Cardiac septum (tissue), 1 donor: Measurements from ENCODE around the gene SYT2. TPM values are rescaled to one million over a fixed set of nuclear protein-coding genes. Genes with fewer than 3 reads are reported as not detected.

Source experiments
- DNase-seq: peaks from one replicate; pipeline ENCODE4 v3.0.0-alpha.2; 2020; ENCODE audit warnings: low spot score
- intact Hi-C: fragments of 100-400 bp; cut with DNase I; formaldehyde crosslinking; loops from one replicate; pipeline ENCODE4 v1.14.0; 2022
- total RNA-seq: library from RNA; stranded (reverse); fragmentation: NEBNext Ultra II Directional; extraction: Animal tissue kit (Norgen Biotek cat#: 25700); gene quantifications from one replicate; pipeline ENCODE4 v1.2.1, GENCODE V29; 2021
- donor health status: DM: no; HTN: no; CAD: no.

SYT2 gene
- total RNA-seq, 1 donor from 2014 or later, result not detected

DNA sequence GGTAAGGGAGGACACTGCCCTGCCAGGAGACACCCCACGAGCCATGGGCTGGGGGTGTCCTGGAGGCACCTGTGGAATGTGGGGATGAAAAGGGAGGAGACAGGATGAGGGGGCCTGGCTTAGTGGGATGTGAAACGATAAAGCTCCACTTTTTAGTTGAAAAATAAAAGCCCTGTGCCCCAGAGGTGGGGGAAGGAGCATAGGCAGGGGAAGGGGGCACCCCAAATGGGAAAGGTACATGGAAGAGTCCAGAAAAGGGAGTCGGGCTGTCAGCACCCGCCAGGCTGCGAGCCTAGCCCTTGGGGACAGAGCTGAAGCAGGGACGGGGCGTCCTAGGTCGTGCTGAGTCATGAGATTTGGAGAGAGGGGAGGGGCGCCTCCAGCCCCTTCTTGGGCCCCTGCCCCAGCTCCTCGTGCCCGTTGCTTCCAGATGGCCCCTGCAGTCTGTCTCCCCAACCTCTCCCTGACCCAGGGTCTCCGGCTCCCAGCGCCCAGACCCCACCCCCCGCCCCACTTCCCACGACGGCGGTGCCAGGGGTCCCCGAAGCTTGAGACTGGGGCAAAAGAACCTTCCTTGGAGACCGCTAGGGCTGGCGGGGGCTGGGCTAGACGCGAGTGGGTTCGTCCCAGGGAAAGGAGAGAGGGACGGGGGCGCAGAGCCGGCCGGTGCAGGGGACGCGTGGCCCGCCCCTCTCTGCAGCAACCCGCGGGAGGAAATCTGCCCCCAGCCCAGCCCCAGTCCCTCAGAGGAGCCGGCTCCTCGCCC is 795 bp downstream of the SYT2 start:
- no peak for DNase-seq
- intact Hi-C loops, result loop anchor here (10.0 kb wide), 2 partner anchors 205 to 245 kb away; no protein-coding TSS in a partner anchor

DNA sequence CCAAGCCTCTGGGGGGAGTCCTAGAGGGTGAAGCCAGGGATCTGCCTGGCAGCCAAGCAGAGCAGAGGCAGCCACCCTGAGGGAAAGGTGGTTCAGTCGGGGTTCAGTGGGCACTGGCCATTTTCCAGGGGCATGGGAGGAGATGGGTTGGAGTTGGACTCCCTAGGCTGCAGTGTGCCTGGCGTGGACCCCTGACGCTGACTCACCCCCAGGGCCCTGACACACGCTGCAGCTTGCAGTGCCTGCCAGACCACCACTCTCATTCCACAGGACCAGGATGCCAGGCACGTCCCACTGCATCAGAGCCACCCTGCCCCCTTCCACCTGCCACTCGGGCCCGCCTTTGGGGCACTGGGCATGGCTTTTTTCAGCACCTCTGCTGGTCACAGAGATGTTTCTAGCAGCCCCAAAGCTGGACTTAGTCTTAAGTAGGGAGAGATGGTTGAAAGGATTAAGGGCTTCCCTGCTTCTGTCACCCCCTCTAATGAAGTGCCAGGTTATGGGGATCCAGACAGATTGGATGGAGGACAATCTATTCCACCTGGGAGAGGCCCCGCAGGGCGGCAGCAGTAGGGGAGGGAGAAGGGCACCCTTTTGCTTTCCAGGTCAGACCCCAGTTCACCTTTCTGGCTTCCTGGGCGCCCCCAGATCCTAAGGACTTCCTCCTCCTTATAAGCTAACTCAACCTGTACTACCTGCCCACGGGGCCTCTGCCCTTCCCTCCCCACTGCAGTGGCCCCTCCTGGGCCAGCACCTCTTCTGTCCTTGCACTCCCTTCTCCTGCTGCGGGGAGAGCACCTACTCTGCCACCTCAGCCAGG is 1.6 kb downstream of the SYT2 start:
- intact Hi-C loops, result no loop called here
- no peak for DNase-seq

DNA sequence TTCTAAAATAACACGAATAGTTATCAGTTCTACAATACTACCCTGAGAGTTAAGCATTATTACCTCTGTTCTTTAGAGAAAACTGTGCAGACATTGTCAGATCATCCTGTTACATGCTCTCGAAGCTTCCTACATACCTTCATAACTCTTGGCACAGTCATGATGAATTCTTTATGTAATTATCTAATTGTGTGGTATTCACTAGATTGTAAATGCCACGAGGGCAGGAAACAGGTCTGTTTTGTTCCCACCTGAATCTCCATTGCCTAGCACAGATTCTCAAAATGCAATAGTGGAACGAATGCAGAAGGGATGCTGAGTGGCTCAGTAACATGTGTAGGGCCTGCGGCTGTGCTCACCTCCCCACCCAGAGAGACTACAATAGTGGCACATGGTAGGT is 3.4 kb downstream of the SYT2 start:
- intact Hi-C loops, result no loop called here

DNA sequence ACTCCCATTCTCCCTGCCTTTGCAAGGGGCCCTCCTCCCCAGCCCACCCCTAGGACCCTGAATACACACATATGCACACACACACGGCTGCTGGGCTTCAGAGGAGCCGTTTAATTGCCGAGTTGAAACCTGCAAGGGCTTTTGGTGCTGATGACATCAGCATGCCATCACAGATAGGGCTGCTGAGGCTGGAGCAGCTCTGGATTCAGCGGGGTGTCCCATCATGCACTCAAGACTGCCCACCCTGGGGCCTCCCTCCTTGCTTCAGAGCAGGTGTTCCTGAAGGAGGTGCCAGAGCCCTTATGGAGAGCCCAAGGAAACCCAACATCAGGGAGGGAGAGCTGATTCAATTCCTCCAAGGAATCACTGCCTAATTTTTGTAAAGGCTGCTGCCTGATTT is 5.7 kb downstream of the SYT2 start:
- no peak for DNase-seq
- intact Hi-C loops, result no loop called here

More for the DNA sequence above, 3.4 kb downstream of the SYT2 start:
- no peak for DNase-seq

DNA sequence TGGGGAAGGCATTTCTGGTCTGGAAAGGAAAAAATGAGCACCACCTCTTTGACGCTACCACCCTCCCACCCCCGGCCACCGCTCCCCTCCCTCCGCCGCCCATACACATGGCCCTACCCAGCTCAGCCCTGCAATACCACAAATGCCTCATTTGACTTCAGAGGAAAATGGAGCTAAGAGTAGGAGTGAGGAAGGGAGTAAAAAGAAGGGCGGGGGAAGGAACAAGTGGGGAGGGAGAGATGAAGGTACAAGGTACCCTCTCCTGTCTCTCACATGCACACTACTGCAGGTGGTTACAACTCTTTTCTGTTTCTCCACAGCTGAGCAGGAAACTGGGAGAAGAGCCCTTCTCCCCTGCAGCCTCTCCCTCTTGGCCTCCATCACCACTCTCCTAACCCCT is 7.1 kb downstream of the SYT2 start:
- no peak for DNase-seq
- intact Hi-C loops, result no loop called here

DNA sequence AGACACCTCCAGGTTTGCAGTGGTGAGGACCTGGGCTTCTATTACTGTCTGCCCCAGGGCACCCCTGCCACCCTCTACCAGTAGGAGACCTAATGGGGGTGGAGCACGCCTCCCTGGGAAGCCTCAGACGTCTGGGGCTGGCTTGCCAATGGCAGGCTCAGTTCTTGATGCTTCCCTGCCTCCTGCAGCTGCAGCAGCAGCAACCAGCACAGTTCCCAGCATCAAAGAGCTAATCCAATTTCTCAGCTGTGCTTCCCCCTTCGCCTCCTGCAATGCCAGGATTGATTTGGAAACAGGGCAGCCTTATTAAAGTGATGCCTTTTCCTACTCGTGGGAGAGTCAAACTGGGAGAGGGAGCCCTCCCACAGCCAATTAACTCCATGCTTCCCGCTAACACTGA is 8.2 kb downstream of the SYT2 start:
- DNase-seq, result no peak
- intact Hi-C loops, result no loop called here

DNA sequence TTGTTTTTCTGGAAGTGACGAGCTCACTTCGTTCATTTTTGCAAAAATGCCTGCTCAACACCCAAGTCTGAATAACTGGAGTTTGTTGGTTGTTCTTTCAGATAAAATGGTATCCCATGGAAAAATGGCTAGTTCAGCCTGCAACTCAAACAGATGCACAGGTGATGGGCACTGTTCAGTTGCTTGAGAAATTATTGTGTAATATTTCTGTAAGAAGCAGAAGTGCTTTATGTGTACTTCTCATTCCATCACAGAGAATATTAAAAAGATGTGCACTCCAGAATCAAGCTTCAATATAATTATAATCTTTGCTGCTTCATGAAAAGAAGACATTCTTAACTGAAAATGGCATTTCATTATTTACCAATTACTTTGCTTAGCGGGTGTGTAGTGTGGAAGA is 9.1 kb downstream of the SYT2 start:
- intact Hi-C loops, result no loop called here

DNA sequence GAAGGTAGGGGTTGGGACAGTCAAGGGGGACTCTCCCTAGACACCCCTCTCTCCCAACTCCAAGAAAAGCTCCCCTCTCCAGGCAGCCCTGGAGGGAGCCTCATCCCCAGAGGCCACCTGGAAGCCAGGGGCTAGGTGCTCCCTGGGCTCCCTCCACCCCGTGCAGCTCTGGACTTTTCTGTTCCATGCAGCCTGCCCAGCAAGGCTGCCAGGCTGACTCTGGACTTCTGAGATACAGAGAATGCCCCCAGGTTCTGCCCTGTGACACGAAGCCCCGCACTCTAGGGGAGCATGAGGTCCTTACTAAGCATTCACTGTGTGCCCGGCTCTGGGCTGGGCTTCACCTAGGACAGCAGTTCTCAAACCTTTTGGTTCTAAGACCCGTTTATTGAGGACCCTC is 10.2 kb downstream of the SYT2 start:
- intact Hi-C loops, result no loop called here
- no peak for DNase-seq

More for the DNA sequence above, 9.1 kb downstream of the SYT2 start:
- DNase-seq, result no peak

DNA sequence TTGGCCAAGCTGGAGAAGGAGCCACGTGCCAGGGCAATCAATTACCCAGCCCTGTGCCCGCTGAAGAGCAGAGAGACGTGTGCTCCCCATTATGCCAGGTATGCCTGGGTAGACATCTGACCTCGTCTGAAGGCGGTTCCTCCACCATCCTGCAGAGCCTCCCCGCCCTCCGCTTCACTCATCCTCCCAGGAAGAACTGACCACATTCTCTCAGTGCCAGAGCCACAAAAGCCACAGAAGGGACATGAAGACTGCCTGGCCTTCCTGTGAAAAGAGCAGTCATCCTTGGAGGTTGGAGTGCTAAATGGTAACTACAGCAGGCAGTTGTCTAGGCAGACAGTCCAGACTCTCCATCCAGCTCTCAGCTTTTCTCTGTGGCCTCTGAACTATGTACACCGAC is 12.0 kb downstream of the SYT2 start:
- intact Hi-C loops, result no loop called here
- DNase-seq, result no peak

DNA sequence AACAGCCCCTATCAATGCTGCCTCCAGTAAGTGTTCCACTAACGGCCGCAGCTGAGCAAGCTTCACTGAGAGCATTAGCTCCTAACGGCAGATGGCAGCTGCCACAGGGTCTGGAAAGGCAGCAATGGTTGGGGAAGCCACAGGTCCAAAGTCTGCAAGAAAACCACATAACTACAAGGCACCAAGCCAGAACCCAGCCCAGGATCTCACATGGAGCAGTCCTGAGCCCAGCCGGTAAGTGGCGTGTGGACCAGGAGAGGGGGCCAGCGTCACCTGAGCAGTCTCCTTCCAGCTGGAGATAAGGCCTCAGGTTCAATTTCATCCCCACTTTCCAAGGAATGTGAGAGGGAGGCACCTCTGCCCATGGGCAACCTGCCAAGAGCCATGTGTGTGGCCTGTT is 13.2 kb downstream of the SYT2 start:
- no peak for DNase-seq
- intact Hi-C loops, result no loop called here

DNA sequence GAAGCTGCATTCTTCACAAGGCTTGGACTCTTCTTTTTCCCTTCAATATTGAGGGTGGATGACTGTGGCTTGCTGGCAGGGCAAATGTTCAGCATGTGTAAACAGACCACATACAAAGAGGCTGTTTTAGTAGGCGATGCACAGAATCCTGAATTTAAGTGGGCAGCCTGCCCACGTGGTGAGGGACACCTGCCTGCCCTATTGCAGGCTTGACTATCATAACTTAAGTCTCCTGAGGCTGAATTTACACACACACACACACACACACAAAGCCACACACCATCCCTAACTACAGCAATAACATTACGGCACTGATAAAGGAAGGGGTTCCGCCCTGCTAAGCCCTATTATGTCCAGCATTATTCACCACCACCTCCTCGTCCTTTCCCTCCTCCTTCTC is 15.9 kb downstream of the SYT2 start:
- no peak for DNase-seq
- intact Hi-C loops, result no loop called here

DNA sequence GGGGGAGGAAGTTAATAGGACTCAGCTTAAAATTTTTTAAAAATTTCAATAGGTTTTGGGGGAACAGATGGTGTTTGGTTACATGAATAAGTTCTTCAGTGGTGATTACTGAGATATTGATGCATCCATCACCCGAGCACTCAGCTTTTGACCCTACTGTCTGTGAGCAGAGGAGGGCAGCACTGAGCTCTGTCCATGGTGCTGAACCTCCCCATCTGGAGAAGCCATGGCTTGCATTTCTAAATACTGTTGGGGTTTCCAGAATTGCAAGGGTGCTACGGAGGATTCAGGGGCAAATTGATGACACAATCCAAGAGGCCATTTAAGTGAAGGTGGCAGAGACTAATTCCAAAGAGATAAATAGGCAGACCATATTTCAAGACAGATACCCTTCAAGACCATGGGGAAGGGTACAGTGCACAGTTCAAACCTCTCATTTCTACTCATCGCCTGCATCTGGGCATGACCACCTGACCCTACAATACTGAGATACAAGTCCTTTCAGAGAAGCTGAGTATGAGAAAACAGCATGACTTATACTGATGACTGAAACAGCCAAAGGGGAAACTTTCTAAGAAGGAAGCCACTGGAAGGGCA is 17.2 kb downstream of the SYT2 start:
- intact Hi-C loops, result no loop called here
- DNase-seq, result no peak

DNA sequence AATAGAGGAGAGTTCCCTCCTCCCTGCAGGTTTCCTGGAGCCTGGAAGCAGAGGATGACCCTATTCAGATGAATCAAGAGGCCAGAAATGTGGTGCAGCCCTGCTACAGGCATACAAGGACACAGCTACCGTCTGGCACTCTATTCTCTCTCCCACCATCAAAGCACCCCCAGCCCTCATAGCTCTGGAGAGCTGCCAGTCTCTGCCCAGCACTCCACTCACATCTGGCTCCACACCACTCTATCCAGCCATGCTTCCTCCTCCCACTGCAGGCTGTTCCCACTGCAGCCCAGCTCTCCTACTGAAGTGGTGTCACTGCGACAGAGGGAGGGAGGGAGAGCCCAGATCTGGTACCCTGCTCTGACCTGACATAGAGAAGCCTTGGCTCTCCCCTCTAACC is 18.4 kb downstream of the SYT2 start:
- intact Hi-C loops, result no loop called here
- DNase-seq, result no peak

DNA sequence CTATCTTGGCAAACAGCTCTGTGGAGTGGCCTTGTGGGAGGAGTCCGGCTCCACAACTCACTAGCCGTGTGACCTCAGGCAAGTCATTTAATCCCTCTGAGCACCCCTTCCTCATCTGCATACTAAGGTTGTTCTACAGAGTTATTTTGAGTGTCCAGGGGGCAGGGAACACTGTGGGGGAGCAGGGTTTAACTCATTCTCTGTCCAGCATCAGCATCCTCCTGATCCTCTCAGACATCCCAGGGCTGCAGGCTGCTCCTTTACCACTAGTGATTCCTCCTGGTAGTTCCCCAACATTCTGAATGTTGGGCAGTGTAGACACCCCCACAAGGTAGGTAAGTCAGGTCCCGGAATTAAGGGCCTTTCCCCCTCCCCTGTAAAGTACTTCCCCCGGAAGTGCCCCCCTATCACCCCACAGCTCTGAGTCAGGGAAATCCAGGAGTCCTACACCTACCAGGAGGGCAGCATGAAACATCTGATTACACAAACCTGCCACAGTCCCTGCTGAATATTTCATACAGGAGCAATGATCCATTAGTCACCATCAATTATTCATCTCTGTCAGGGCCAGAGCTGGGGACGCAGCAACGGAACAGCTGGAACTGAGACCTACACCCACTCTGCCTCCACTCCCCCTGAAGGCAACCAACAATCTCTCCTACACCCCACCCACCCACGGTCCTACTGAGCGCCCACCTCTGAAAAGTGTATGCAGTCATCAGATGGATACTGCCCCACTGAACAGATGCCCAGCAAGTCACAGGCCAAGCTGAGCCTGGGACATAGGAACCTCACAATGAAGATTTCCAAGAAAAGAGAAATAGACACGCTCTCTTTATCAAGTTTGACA is 20.5 kb downstream of the SYT2 start:
- intact Hi-C loops, result no loop called here
- no peak for DNase-seq

DNA sequence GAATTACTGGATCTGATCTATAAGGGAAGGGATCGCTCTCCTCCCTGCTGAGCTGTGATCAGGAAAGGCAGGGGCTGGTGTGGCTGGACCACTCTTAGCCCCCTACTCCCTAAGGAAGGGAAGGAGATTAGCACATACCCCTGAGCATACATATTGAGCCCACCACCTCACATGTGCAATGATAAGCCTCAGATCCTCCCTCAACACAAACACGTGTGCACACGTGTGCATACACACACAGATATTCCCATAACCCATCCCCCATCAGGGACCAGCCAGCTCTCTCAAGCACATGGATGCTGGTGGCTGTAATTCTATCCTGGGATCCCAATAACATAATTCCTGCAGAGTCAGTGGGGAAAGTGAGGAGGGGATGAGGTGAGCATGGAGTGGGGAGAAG is 21.2 kb downstream of the SYT2 start:
- intact Hi-C loops, result no loop called here
- no peak for DNase-seq

DNA sequence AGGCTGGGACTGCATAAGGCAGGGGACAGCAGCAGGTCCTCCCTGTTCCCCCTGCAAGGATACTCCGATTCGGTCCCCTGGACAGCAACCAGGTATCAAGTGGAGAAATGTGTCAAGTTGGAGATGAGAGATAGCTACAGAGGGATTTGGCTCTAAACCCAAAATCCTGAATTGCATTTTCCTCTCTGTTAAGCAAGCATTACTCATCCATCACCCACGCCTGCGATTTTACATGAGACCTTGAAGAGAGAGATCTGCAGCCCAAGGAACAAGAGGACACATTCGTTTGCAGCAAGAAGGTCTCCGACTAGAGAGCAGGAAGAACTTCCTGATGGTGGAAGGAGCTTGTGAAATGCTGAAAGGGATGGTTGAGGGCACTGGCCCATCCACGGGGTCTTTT is 21.9 kb downstream of the SYT2 start:
- intact Hi-C loops, result no loop called here
- no peak for DNase-seq

DNA sequence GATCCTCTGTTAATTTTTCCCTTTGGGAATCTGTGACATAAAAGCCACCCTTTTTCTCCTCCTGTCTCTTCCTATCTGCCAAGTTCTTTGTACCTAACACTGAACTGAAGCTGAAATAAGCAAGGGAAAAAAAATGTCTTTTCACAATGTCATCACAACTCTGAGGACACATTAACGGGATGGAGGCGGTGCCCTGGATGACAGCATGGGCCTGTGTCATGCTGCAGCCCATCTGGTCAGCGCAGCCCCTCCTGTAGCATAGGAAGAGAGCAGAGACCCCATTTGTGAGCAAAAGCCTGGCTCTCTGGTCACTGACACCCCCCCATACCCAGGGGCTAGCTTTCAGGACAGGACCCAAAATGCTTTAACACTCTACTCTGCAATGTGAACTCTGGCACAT is 22.5 kb downstream of the SYT2 start:
- intact Hi-C loops, result no loop called here
- DNase-seq, result no peak

DNA sequence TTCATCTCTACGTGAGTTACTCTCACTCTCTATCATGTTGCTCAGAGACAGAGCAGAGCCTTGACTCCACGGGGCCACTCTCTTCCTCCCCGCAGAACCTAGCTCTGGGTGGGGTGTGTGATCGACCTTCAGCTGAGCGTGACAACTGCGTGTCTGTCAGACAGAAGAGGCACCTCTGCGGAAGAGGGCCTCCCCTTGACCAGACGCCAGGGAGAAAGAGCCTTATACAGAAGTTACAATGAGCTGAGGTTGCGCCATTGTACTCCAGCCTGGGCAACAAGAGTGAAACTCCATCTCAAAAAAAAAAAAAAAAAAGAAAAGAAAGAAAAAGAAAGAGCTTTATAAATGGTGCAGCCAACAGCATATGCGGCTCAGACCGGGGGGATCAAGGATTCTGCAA is 22.9 kb downstream of the SYT2 start:
- no peak for DNase-seq
- intact Hi-C loops, result no loop called here

DNA sequence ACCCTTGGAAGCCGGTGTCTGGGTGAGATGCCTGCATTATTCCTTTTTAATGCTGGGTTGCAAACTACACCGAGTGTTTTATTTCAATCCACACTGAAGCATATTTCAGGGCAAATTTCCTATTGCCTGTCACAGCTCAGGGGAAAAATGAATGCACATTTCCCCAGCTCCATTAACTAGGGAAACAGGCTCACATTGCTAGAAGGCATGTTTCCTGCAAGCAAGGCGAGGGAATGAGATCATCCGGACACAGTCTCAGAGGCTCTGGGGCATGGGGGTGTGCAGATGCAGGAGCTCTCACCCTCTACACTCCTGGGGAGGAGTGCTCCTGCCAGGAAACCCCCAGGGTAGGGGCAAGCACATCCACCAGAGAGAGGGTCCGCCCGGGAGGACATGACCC is 24.6 kb downstream of the SYT2 start:
- intact Hi-C loops, result no loop called here

DNA sequence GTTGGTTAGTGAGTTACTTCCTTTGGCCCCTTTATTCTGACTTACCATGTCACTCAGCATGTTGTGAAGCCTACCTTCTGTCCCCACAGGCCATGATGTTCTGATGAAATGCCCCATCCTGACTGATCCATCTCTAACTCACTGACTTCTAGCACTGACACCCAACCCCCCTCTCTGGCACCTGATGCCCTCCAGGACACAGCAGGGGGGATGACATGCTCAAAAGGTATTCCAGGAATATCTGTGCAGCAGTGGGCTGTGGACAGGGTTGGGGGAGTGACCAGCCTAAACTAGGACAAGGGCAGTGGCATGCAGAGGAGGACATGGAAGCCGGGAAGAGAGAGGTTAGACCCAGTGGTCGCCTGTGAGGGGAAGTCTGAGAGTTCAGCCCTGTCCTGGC is 25.5 kb downstream of the SYT2 start:
- intact Hi-C loops, result no loop called here
- no peak for DNase-seq

More for the DNA sequence above, 24.6 kb downstream of the SYT2 start:
- DNase-seq, result no peak
